Measurements from ENCODE around the gene HIGD1C.

- TF ChIP-seq POLR2A (IDR thresholded peaks at IDR 0.05) (peak in 2 of 4 donors; percentile 21 to 32), CTCF (IDR thresholded peaks at IDR 0.05) (no peak)
These were observed 56.7 kb downstream of the HIGD1C start for GRCh38 chr12:51009056-51009440.
